Amygdala (tissue), 56 donors: Measurements from ENCODE around the gene CPEB4.

ENCODE experiments used
- DNase-seq, 56 donors: peaks; one replicate each; lab custom pipeline; 2025; lab: John Stamatoyannopoulos, UW

Gene CPEB4

DNA sequence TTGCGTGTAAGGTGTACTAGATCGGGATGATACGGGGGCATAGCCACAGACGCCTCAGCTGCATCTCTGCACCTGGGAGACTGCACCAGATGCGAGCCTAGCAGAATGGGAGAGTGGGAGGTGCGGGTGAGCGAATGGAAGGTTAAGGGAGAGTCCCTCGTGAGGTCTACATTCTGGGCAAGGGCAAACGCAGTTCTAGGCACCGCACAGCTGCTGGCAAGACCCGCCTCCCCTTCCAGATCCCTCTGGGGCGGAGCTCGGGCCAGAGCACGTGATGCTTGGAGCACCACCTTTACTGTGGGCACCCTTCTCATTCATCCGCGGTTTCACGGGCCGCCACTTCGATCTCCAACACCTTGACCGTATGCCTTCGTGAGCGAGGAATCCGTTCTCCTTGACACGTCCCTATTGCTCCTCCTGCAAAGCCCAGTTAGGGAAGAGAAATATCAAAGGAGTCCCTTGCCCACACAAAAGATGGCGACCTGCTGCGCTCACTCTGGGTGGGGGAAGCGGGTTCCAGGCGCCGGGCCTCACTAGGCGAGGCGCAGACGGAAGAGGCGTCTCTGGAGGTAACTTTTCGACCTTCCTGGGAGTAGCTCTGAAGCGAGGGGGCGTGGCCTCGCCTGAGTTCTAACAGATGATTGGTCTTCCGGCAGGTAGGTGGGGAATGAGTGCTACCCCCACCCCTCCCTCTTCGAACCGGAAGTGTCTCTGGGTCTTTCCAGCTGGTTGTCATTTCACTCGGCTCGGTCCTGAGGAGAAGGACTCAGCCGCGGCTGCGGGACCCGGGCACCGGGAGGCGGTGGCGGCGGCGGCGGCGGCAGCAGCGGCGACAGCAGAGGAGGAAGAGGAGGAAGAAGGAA is at the start of gene CPEB4:
CPEB4 (plus strand) TSS at position 740 of the 863 bp plus-strand sequence. CDS start 1,385 bp downstream, outside the sequence.
- peak; percentile 91 to 100 (median 98) for DNase-seq

DNA sequence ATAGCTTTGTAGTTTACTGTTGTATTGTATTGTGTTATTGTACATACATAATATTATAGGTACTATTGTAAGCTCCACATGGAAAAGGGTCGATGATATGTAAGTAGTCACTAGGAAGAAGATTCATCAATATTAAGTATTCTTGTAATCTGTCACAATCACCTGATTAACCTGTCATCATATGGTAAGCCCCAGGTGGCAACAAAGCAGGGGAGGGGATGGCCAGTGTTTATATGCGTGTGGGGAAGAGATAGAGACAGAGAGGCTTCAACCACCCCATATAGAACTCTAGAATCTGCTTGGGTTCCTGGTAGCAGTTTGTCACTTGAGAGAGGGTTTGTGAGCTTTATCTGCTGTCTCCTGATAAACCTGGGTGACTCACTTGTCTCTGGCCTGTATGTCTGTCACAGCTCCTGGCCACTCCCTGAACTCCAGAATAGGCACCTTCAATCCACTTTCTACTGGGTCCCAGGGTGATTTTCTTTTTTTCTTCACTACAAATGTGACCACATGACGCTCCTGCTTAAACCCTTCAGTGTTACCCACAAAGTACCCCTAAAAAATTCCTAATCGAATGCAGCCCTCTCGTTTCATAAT is 48.9 kb upstream of the CPEB4 start:
- no peak for DNase-seq

DNA sequence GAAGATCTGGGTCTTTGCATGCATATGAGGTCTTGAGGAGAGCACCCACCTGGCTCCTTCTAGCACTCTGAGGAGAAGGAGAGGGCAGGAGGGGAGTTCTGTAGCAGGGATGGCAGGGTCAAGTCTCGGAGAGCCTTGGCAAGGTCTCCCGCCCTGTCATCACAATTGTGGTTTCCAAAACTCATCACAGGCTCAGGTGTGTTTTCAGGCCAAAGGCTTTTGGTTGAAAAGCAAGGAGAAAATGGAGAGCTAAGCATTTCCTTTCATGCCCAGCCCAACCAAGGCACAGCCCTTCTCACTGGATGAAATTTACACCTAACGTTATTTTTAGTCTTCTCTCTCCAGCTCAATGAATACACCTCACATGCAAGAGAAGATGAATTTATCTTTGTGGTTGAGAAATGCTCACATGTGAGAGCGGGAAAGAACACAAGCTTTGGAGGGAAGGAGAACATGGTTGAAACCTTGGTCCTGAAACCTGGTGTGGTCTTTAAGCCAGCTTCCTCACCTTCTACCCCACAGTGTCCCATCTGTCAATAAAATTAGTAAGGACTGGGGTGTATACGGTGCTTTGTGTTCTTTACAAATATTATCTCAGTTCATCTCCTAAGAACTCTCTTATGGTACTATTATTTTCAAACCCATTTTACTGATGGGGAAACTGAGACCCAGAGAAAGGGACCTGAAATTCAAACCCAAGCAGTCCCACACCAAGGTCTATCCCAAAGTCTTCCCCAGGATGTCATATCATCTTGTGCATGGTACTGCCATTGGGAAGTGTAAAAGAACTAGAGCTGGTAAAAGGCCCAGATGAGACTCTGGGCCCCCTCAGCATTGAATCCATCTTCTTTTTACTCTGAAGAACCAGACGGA is 47.8 kb upstream of the CPEB4 start:
- no peak for DNase-seq

DNA sequence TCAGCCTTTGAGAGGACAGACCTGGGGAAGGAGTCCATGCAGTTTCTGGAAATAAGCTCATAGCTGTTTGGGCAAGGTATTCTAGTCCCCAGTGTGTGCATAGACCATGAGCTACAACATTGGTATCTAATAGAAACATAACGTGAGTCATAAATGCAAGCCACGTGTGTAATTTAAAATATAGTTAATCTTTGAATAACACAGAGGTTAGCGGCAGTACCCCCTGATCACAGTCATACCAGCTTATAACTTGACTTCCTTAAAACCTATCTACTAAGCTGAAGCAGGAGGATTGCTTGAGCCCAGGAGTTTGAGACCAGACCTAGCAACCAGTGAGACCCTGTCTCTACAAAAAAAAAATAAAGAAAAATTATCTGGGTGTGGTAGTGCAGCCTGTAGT is 46.4 kb upstream of the CPEB4 start:
- no peak for DNase-seq

DNA sequence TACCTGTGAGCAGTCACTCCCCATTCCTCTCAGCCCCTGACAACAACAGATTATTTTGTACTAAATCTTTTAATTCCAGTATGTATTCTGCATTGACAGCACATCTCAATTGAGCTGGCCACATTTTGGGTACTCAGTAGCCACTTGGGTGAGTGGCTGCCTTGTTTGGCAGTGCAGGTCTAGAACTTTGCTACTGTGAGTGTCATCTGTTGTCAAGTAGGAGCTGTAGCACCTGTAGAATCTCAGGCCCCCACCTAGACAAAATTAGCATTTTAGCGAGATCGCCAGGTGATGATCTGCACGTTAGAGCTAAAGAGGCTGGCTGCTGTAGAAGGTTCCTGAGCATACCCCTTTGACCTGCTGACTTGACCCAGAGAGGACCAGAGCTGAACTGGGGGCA is 44.4 kb upstream of the CPEB4 start:
- DNase-seq, result no peak

DNA sequence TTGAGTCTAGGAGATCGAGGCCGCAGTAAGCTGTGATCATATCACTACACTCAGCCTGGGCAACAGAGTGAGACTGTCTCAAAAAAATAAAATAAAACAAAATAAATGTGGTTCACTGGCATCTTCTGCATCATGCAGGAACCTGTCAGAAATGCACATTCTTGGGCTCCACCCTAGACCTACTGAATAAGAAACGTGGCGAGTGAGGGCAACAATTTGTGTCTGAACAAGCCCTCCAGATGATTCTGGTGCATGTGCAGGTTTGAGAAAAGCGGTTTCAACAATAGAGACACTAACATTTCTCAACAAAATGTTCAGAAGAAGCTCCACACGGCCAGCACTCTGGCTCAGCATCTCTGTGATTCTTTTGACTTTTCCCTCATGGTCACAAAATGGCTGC is 42.8 kb upstream of the CPEB4 start:
- no peak for DNase-seq

DNA sequence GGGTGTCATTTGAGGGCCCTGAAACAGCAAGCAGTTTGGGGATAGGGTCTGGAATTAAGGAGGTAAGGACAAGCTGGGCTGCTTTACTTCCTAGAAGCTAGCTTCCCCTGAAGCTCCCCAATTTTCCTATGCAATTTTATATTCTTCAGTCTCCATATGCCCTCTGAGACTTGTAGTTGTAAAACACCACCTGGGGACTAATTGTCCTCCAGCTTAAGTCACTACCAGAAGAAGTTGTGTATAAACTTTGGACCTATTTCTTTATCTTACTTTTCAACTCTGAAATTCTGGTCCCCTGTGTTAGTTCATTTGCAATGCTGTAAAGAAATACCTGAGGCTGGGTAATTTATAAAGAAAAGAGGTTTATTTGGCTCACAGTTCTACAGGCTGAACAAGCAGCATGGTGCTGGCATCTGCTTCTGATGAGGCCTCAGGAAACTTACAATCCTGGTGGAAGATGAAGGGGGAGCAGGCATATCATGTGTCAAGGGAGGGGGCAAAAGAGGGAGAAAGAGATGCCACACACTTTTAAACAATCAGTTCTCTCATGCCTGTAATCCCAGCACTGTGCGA is 41.1 kb upstream of the CPEB4 start:
- no peak for DNase-seq

DNA sequence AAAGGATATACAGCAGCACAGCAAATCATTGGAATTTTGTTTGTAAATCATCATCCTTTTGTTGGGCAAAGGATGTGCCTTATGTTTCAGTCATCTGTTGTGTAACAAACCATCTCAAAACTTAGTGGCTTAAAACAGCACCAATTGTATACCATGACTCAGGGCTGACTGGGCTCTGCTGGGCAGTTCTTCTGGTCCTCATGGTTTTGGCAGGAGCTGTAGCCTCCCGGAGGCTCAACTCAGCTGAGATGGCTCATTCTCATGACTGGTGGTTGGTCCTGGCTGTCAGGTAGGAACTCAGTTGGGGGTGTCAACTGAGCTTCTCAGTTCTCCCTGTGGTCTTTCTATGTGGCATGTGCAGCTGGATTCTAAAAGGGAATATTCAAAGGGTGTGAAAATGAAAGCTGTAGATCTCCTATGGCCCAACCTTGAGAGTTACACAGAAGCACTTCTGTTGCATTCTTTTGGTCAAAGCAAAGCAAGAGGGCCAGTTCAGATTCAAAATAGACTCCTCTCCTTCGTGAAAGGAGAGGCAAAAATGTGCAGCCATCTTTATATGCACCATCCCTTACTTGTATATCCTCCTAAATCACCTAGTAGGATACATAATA is 39.1 kb upstream of the CPEB4 start:
- DNase-seq, result no peak

DNA sequence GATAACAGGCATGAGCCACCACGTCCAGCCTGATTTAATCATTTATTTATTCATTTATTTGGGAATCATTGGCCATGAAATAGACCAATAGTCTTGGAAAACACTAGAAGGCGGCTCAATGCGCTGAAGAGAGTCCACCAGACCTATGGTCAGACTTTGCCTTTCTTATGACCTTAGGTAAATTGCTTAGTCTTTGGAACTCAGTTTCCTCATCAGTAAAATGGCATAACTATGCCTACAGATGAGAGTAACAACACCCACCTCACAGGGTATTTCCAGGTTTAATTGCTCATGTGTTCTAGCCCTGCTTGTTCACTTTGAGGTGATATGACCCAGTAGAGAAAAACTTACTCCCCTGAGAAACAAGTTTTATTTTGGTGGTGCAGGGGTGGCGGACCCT is 38.2 kb upstream of the CPEB4 start:
- no peak for DNase-seq

DNA sequence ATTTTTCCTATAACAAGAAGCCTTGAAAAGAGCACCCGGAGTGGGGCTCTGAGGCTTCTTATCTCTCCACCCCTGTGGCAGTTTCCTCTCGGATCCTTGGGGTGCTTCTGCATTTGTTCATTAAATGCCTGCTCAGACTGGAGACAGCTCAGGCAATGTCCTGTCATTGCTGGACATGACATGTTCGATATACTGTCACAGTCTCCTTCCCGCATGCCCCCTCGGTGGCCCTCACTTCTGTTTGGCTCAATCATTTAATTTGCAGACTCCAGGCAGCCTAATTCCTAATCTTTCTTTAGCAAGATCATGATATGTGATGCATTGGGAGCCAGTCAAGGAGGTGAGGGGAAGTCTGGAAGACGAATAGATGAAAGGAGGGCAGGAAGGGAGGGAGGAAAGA is 37.5 kb upstream of the CPEB4 start:
- DNase-seq, result no peak

DNA sequence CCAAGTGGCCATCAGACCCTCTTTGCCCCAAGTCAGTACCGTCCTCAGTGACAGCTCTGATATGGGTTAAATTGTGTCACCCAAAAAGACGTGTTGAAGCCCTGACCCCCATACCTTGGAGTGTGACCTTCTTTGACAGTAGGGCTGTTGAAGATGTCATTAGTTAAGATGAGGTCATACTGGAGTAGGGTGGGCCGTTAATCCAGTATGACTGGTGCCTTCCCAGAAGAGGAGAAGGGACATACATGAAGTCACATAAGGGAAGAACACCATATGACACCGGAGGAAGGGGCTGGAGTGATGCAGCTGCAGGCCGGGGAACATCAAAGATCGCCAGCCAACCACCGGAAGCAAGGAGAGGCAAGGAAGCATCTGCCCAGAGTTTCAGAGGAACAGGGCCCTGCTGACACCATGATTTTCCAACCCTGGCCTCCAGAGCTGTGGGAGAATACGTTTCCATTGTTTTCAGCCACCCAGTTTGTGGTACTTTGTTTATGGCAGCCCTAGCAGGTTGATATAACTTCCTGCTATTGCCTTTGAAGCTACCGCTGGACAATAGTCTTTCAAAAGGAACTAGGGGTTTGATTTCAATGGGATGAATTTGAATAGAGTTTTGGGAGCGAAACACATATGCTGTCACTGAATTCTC is 36.4 kb upstream of the CPEB4 start:
- DNase-seq, result no peak

DNA sequence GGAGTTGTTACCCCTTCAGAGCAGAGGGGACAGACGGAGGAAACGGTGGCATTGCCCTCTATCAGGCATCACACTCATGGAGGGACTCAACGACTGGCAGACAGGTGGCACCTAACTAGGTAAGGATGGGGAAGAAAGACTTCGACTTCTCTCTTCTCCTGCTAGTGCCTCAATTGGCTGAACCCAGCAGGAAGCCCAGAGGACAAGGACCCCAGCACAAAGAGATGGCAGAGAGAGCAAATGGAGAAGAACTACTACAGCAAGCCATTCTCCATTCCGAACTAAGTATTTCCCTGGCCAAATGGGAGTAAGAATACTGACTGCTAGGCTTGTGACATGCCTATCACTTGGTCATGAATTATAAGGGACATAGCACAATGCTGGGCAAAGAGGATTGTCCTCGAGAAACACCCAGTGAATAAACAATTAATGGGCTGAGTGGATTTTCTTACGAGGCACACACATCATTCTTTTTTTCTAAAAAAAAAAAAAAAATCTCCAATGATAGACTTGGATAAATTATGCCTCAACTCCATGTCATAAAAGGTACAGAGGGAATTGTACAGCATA is 35.3 kb upstream of the CPEB4 start:
- peak in 1 of 56 donors; percentile 5 for DNase-seq

DNA sequence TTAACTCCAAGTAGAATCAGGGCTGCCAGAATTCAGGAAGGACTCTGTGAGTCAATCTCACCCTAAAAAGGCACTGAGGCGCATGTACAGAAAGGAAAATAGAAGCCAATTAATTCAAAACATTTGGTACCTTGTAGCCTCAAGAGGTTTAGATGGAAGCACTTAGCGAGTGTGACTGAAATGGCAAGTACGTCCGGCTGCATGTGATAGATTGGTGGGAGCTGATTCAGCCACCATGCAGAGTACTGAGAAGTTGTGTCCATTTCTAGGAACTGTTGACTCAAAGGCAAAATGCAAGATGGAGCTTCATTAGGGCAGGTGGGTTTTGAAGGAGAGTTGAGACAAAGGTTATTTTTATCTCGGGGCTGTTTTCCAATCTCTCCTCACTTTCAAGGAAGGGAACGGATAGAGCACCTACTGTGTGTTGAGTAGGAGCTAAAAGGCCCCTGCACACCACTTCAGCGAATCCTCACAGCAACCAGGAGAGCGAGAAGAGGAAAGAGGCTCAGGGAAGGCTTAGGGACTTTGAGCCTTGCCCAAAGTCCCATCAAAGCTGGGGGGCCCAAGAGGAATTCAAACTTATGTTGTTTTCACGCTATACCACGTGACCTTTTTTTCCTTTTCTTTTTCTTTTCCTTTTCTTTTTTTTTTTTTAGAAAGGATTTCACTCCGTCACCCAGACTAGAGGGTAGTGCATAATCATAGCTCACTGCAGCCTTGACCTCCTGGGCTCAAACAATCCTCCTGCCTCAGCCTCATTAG is 34.6 kb upstream of the CPEB4 start:
- DNase-seq, result no peak

DNA sequence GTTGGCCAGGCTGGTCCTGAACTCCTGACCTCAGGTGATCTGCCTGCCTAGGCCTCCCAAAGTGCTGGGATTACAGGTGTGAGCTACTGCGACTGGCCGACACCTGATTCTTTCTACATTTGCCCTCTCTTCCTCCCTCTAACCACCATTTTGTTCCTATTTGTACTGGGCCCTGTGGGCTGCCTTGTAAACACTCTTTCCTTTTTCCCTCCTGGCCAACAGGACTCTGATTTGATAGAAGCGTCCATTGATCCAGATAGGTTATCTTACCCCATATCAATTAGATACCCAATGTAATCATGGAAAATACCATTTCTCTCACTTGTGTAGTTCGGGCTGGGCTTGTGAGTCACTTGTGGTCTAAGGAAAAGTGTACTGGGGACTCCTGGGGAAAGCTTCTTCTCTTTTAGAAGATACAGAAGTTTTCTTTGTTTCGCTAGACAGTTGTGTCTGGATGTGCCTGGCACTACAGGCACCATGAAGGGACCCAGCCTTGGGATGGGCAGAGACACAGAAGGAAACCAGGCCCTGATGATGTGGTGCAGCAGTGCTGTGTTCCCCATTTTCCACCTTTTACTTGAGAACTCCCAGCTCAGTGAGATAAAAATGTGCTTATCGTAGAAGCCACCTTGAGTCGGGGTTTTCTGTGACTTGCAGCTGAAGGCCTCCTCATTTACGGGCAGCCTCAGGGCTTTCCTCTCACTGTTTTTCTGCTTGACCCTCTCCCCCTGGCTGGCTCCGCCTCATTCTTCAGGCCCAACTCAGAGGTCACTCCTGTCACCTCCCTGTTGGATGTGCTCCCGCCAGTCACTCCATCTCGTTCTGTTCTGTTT is 32.8 kb upstream of the CPEB4 start:
- no peak for DNase-seq

DNA sequence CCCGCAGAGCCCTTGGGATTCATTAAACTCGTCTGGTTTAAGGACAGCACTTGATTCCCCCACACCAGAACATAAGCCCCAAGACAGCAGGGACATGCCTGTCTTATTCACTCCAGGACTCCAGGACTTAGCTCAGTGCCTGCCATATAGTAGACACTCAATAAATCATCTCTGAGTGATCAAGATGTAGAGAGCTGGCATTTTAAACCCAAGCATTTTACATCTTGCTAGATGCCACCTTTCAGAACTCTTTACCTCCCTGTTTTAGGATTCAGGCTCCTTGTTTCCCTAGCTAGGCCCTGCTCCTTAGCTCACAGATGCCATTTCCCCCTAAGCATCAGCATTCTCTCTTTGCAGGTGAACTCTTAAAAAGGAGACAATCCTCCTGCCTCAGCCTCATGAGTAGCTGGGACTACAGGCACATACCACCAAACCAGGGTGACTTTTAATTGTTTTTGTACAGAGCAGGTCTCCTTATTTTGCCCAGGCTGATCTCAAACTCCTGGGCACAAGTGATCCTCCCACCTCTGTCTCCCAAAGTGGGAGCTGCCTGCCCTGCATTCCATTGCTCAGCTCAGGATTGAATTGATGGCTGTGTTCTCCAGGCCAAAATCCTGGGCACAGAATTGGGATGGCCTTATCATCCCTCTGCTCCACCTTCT is 32.0 kb upstream of the CPEB4 start:
- no peak for DNase-seq

DNA sequence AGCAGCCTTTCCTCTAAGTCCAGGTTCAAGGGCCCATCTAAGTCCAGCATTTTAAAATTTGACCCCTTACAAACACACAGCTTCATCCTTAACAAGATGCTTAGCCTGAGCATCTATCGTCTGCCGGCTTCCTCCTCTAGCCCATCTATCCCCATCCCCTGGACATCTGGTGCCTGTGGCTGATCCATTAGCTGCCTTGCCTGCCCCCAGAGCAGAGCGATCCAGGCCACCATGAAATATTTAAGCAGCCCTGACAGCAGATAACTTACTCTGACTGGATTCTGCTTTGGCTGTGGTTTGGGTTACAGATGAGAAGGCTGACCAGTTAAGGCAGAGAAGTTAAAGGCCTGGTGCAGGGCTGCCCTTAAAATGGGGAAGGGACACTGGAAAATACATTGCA is 30.9 kb upstream of the CPEB4 start:
- no peak for DNase-seq

DNA sequence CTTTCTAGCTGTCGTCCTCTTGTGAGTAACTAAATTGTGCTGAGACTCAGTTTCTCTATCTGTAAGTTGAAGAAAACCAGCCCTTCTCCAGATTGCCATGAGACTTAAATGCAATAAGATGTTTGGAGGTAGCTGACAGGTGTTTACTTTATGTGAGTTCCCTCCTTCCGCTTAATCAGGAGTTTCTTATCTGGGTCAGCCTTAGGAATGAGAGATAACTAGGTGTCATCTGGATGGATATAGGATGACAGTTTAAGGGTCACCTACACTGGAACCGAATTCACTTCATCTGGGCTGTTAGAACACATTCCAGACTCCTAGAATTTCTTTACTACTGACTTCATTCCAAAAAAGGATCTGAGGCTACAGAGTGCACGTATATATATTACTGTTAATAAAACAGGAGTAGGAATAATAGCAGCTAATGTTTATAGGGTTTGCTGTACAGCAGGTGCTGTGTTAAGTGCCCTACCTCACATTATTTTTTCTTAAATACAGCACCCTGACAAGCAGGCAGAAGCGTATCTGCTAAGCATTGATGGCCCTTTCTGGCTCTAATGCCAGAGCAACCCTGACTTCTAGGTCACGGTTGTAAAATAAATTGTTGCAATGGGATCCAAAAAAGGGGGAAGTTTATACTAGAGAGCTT is 30.0 kb upstream of the CPEB4 start:
- DNase-seq, result no peak
